Measurements from ENCODE around the gene MRPL38. TPM values are rescaled to one million over a fixed set of nuclear protein-coding genes. Genes with fewer than 3 reads are reported as not detected.

The MRPL38 gene
- total RNA-seq, 2 experiments from 2014 or later = 148 to 161 TPM

GRCh38 chr17:75909051-75909811 lies 4.5 kb upstream of the MRPL38 start:
- Mint-ChIP-seq H3K27ac (no peak overlapping the region), H3K36me3 (no peaks in the 10 kb centered on the region), H3K4me1 (peaks cover 15% of the 10 kb centered on the region), H3K4me3 (no peak overlapping the region), H3K27me3 (no peaks in the 10 kb centered on the region), H3K9me3 (no peaks in the 10 kb centered on the region)
- no peak for DNase-seq

- no peak overlapping the region for H3K27ac Mint-ChIP-seq
- H3K4me1 Mint-ChIP-seq = peaks cover 15% of the 10 kb centered on the region
- no peak overlapping the region for H3K4me3 Mint-ChIP-seq
- peaks cover 3% of the 10 kb centered on the region for H3K36me3 Mint-ChIP-seq
- DNase-seq = no peak
- H3K27me3 Mint-ChIP-seq = no peaks in the 10 kb centered on the region
- H3K9me3 Mint-ChIP-seq = no peaks in the 10 kb centered on the region
These were observed 3.5 kb upstream of the MRPL38 start for GRCh38 chr17:75908201-75908600.

GRCh38 chr17:75906143-75906884 lies 1.6 kb upstream of the MRPL38 start:
- H3K27ac Mint-ChIP-seq = no peak overlapping the region
- peak overlapping the region; percentile 37 for H3K4me3 Mint-ChIP-seq
- H3K36me3 Mint-ChIP-seq = peaks cover 9% of the 10 kb centered on the region
- no peak for DNase-seq
- no peaks in the 10 kb centered on the region for H3K9me3 Mint-ChIP-seq
- no peaks in the 10 kb centered on the region for H3K27me3 Mint-ChIP-seq
- H3K4me1 Mint-ChIP-seq = peaks cover 15% of the 10 kb centered on the region

DNA sequence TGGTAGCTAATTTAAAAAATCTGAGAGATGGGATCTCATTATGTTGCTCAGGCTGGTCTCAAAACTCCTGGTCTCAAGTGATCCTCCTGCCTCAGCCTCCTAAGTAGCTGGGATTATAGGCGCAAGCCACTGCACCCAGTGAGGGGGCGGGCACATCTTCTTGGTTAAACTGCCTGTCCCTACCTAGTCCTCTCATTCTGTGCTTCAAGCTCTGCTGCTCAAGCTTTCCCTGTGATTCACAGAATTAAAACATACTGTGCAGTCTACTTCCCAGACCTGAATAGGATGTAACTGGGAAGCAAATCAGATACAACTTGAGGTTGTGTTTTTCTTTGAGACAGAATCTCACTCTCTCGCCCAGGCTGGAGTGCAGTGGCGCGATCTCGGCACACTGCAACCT lies 2.3 kb downstream of the MRPL38 start:
- DNase-seq = no peak
- Mint-ChIP-seq H3K4me3 (no peak overlapping the region), H3K27me3 (no peaks in the 10 kb centered on the region), H3K9me3 (no peaks in the 10 kb centered on the region), H3K27ac (peak overlapping the region; percentile 20), H3K4me1 (peaks cover 14% of the 10 kb centered on the region), H3K36me3 (peaks cover 14% of the 10 kb centered on the region)

- H3K4me1 Mint-ChIP-seq = peaks cover 16% of the 10 kb centered on the region
- no peak for DNase-seq
- H3K36me3 Mint-ChIP-seq = peaks cover 14% of the 10 kb centered on the region
- no peak overlapping the region for H3K27ac Mint-ChIP-seq
- H3K4me3 Mint-ChIP-seq = no peak overlapping the region
- no peaks in the 10 kb centered on the region for H3K9me3 Mint-ChIP-seq
- H3K27me3 Mint-ChIP-seq = no peaks in the 10 kb centered on the region
These were observed 3.0 kb downstream of the MRPL38 start for GRCh38 chr17:75901727-75902126.

- DNase-seq = no peak
- Mint-ChIP-seq H3K4me1 (peaks cover 13% of the 10 kb centered on the region), H3K27ac (no peak overlapping the region), H3K9me3 (no peaks in the 10 kb centered on the region), H3K27me3 (no peaks in the 10 kb centered on the region), H3K36me3 (peaks cover 14% of the 10 kb centered on the region), H3K4me3 (no peak overlapping the region)
These were observed 3.8 kb downstream of the MRPL38 start for GRCh38 chr17:75900691-75901533.

GRCh38 chr17:75899767-75900468 lies 4.8 kb downstream of the MRPL38 start:
- peaks cover 24% of the 10 kb centered on the region for H3K36me3 Mint-ChIP-seq
- no peak overlapping the region for H3K4me3 Mint-ChIP-seq

DNA sequence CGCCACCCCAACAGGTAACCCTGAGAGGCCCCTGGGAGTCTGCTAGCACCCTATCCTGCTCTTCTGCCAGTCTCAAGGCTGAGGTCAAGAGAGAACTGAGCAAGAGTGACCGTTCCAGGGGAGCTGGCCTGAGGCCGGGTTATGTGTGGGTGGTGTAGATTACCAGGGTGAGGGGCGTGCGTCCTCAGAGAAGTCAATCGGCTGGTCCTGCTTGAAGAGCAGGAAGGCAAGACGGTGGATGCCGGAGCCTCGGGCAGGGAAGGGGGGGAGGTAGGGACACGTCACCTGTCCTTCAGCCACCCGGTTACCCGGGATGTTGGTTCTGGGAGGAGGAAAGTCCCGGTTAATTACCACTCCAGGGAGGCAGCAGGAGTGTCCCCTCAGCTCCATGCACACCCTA lies 5.3 kb downstream of the MRPL38 start:
- H3K27me3 Mint-ChIP-seq = no peaks in the 10 kb centered on the region
- no peaks in the 10 kb centered on the region for H3K9me3 Mint-ChIP-seq
- H3K4me3 Mint-ChIP-seq = no peak overlapping the region
- H3K27ac Mint-ChIP-seq = no peak overlapping the region
- no peak for DNase-seq
- peaks cover 16% of the 10 kb centered on the region for H3K4me1 Mint-ChIP-seq
- peaks cover 24% of the 10 kb centered on the region for H3K36me3 Mint-ChIP-seq

More at GRCh38 chr17:75899767-75900468, 4.8 kb downstream of the MRPL38 start:
- no peak overlapping the region for H3K27ac Mint-ChIP-seq
- no peaks in the 10 kb centered on the region for H3K27me3 Mint-ChIP-seq
- H3K9me3 Mint-ChIP-seq = no peaks in the 10 kb centered on the region
- H3K4me1 Mint-ChIP-seq = peaks cover 14% of the 10 kb centered on the region
- DNase-seq = no peak

GRCh38 chr17:75898791-75899190 lies 5.9 kb downstream of the MRPL38 start:
- no peak overlapping the region for H3K4me3 Mint-ChIP-seq
- peaks cover 21% of the 10 kb centered on the region for H3K36me3 Mint-ChIP-seq
- peaks cover 22% of the 10 kb centered on the region for H3K4me1 Mint-ChIP-seq
- no peak overlapping the region for H3K27ac Mint-ChIP-seq
- no peaks in the 10 kb centered on the region for H3K9me3 Mint-ChIP-seq
- no peaks in the 10 kb centered on the region for H3K27me3 Mint-ChIP-seq
- no peak for DNase-seq

DNA sequence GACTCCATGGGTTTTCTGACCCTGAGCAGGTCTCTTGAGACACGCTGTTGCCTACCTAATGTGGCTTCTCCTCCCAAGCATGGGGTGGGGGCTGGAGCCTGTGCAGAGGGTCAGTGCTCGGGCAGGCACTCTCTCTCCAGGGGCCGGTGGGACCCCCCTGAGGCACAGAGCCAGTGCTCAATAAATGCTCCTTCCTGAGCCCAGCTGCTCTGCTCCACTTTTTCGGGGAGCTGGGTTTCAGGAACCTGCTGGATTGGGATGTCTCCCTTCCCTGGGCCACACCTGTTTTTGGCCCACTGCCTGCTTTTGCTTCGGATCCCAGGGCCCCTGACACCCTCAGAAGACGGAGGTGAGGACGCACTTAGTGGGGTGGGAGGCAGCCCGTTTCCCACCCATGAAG lies 6.6 kb downstream of the MRPL38 start:
- H3K4me1 Mint-ChIP-seq = peaks cover 24% of the 10 kb centered on the region
- H3K36me3 Mint-ChIP-seq = peaks cover 21% of the 10 kb centered on the region
- H3K27me3 Mint-ChIP-seq = no peaks in the 10 kb centered on the region
- H3K9me3 Mint-ChIP-seq = no peaks in the 10 kb centered on the region
- no peak overlapping the region for H3K27ac Mint-ChIP-seq
- H3K4me3 Mint-ChIP-seq = no peak overlapping the region
- no peak for DNase-seq

GRCh38 chr17:75897160-75898019 lies 7.3 kb downstream of the MRPL38 start:
- no peaks in the 10 kb centered on the region for H3K9me3 Mint-ChIP-seq
- no peaks in the 10 kb centered on the region for H3K27me3 Mint-ChIP-seq
- DNase-seq = no peak
- peak overlapping the region; percentile 46 for H3K27ac Mint-ChIP-seq
- H3K36me3 Mint-ChIP-seq = peaks cover 19% of the 10 kb centered on the region
- H3K4me1 Mint-ChIP-seq = peaks cover 24% of the 10 kb centered on the region
- H3K4me3 Mint-ChIP-seq = peak overlapping the region; percentile 57

DNA sequence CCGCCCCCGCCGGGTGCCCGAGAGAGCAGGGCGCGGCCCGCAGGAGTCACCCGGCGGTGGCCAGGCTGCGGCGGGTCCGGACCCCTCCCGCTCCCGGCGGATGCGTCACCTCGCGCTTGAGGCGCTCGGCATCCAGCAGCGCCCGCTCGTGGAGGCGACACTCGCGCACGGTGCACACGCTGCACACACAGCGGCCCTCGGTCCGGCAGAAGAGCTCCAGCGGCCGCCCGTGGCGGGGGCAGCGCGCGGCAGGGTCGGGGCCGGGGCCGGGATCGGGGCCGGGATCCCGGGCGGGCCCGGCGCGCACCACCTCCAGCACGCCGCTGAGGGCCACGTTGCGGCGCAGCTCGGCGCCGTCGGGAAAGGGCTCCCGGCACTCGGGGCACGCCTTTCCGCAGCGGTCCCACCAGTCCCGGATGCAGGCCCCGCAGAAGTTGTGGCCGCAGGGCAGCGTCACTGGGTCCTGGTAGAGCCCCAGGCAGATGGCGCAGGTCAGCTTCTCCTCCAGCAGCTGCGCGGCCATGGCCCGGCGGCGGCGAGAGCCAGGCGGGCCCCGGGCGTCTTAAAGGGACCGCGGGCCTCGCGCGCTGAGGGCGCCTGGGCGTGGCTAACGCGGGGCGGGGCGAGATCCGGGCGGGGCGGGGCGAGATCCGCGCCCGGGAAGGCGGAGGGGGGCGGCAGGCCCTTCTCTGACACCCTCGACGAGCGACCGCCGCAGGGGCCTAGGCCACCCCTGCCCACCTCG lies 8.1 kb downstream of the MRPL38 start, which contains the start of gene TRIM65:
Gene TRIM65 (minus strand): TSS at position 537 of the 745 bp plus-strand sequence. CDS start 14 bp downstream, at position 523.
- peak; percentile 83 for DNase-seq
- Mint-ChIP-seq H3K27ac (peak within 1 kb of the TSS; percentile 79), H3K27me3 (no peaks in the 10 kb centered on the region), H3K4me1 (peaks cover 24% of the 10 kb centered on the region), H3K9me3 (no peaks in the 10 kb centered on the region), H3K4me3 (peak within 1 kb of the TSS; percentile 89), H3K36me3 (peaks cover 19% of the 10 kb centered on the region)
